HEK293 (cell line): ENCODE measurements around the gene SNAP23.

Experiments
- CTCF ChIA-PET: fragments of 350-600 bp; formaldehyde crosslinking; extraction: SDS; loops from one replicate; lab custom pipeline; 2021; ENCODE audit warnings: antibody characterized with exemption; lab: Yijun Ruan, JAX
- POLR2A ChIA-PET: fragments of 300-600 bp; formaldehyde crosslinking; extraction: SDS; loops from one replicate; lab custom pipeline; 2020; ENCODE audit warnings: antibody characterized with exemption, inconsistent platforms; lab: Yijun Ruan, JAX
- H3K27ac ChIP-seq: fragments of 200-500 bp; sonication (Bioruptor generic); 2 replicates; pipeline ENCODE4 v1.5.1; 2014; ENCODE audit warnings: low read depth, low read length, control low read depth, inconsistent platforms; ENCODE audit errors: extremely low read depth
- H3K36me3 ChIP-seq, 2 experiments: fragments of 200-500 bp in 1 of 2; sonication (Bioruptor generic) in 1 of 2; 1 replicate in 1 of 2; 2 replicates in 1 of 2; pipeline ENCODE4 v1.5.1; 2014 to 2017; ENCODE audit warnings: inconsistent platforms in 2 of 2, low read length in 2 of 2; ENCODE audit not compliant: control insufficient read depth in 2 of 2, insufficient read depth in 1 of 2
- H3K4me1 ChIP-seq: fragments of 200-500 bp; sonication (Bioruptor generic); 2 replicates; pipeline ENCODE4 v1.5.1; 2014; ENCODE audit warnings: mild to moderate bottlenecking, low read length, inconsistent platforms; ENCODE audit not compliant: control insufficient read depth, insufficient read depth
- H3K4me3 ChIP-seq: 2 replicates; pipeline ENCODE4 v1.5.1; 2011; ENCODE audit warnings: low read depth, mild to moderate bottlenecking, control low read depth, low read length, moderate library complexity
- H3K9me3 ChIP-seq: fragments of 200-500 bp; sonication (Bioruptor generic); 2 replicates; pipeline ENCODE4 v1.5.1; 2014; ENCODE audit warnings: low read depth, low read length, inconsistent platforms; ENCODE audit not compliant: control insufficient read depth, insufficient read depth
- EGR2 ChIP-seq: fragments of 450-650 bp; formaldehyde crosslinking; IDR thresholded peaks from 2 replicates; pipeline ENCODE4 v1.5.1; 2016; ENCODE audit warnings: low read depth, missing biosample characterization, missing genetic modification characterization
- FEZF1 ChIP-seq: fragments of 450-650 bp; formaldehyde crosslinking; IDR thresholded peaks from 2 replicates; pipeline ENCODE4 v1.5.1; 2016; ENCODE audit warnings: missing biosample characterization, missing genetic modification characterization
- GLI2 ChIP-seq: fragments of 450-650 bp; formaldehyde crosslinking; IDR thresholded peaks from 2 replicates; pipeline ENCODE4; 2017; ENCODE audit warnings: missing biosample characterization, missing genetic modification characterization, low read depth, borderline replicate concordance
- GLIS1 ChIP-seq: fragments of 450-650 bp; formaldehyde crosslinking; IDR thresholded peaks from 2 replicates; pipeline ENCODE4 v1.5.1; 2016; ENCODE audit warnings: missing biosample characterization, missing genetic modification characterization
- GLIS2 ChIP-seq: fragments of 450-650 bp; formaldehyde crosslinking; IDR thresholded peaks from 2 replicates; pipeline ENCODE4 v1.5.1; 2016; ENCODE audit warnings: missing biosample characterization, missing genetic modification characterization
- HOXC10 ChIP-seq: sonication (generic); formaldehyde crosslinking; IDR thresholded peaks from 2 replicates; pipeline ENCODE4 v1.8.1; 2023; ENCODE audit warnings: mild to moderate bottlenecking, missing genetic modification reagents
- KLF9 ChIP-seq: fragments of 450-650 bp; formaldehyde crosslinking; IDR thresholded peaks from 2 replicates; pipeline ENCODE4 v1.5.1; 2016; ENCODE audit warnings: missing biosample characterization, missing genetic modification characterization, low read depth
- PRDM1 ChIP-seq: fragments of 450-650 bp; formaldehyde crosslinking; IDR thresholded peaks from 2 replicates; pipeline ENCODE4; 2016; ENCODE audit warnings: missing biosample characterization, missing genetic modification characterization
- TCF7L2 ChIP-seq: IDR thresholded peaks from 2 replicates; pipeline ENCODE4 v1.6.1; 2011; ENCODE audit warnings: low read depth, mild to moderate bottlenecking, inconsistent platforms, low read length, moderate library complexity, borderline replicate concordance
- YY2 ChIP-seq: fragments of 450-650 bp; formaldehyde crosslinking; IDR thresholded peaks from 2 replicates; pipeline ENCODE4 v1.5.1; 2016; ENCODE audit warnings: missing biosample characterization, missing genetic modification characterization
- ZBTB17 ChIP-seq: fragments of 450-650 bp; formaldehyde crosslinking; IDR thresholded peaks from 2 replicates; pipeline ENCODE4 v1.5.1; 2016; ENCODE audit warnings: missing biosample characterization, missing genetic modification characterization
- ZIC2 ChIP-seq: fragments of 450-650 bp; formaldehyde crosslinking; IDR thresholded peaks from 2 replicates; pipeline ENCODE4 v1.5.1; 2016; ENCODE audit warnings: missing biosample characterization, missing genetic modification characterization
- ZNF16 ChIP-seq: fragments of 450-650 bp; formaldehyde crosslinking; IDR thresholded peaks from 2 replicates; pipeline ENCODE4 v1.5.1; 2016; ENCODE audit warnings: low read depth, missing biosample characterization, missing genetic modification characterization
- ZNF354C ChIP-seq: fragments of 450-650 bp; formaldehyde crosslinking; IDR thresholded peaks from 2 replicates; pipeline ENCODE4 v1.5.1; 2016; ENCODE audit warnings: missing biosample characterization, missing genetic modification characterization, low read depth, borderline replicate concordance
- ZNF404 ChIP-seq: fragments of 450-650 bp; formaldehyde crosslinking; IDR thresholded peaks from 2 replicates; pipeline ENCODE4 v1.5.1; 2017; ENCODE audit warnings: missing biosample characterization, missing genetic modification characterization
- ZNF600 ChIP-seq: fragments of 450-650 bp; formaldehyde crosslinking; IDR thresholded peaks from 2 replicates; pipeline ENCODE4 v1.5.1; 2016; ENCODE audit warnings: missing biosample characterization, missing genetic modification characterization
- ZNF677 ChIP-seq: fragments of 450-650 bp; IDR thresholded peaks from 2 replicates; pipeline ENCODE4 v1.5.0; 2018; ENCODE audit warnings: missing biosample characterization, mild to moderate bottlenecking, missing genetic modification characterization, moderate library complexity
- ZNF785 ChIP-seq: fragments of 450-650 bp; formaldehyde crosslinking; IDR thresholded peaks from 2 replicates; pipeline ENCODE4 v1.5.1; 2016; ENCODE audit warnings: missing biosample characterization, missing genetic modification characterization
- ZSCAN23 ChIP-seq: fragments of 450-650 bp; formaldehyde crosslinking; IDR thresholded peaks from 2 replicates; pipeline ENCODE4 v1.5.1; 2016; ENCODE audit warnings: missing biosample characterization, missing genetic modification characterization
- ZXDB ChIP-seq: fragments of 450-650 bp; formaldehyde crosslinking; IDR thresholded peaks from 2 replicates; pipeline ENCODE4 v1.5.1; 2016; ENCODE audit warnings: missing biosample characterization, missing genetic modification characterization
- TF ChIP-seq, protein P1 (sequence below): fragments of 450-650 bp; formaldehyde crosslinking; IDR thresholded peaks from 2 replicates; pipeline ENCODE4 v1.5.1; 2016; ENCODE audit warnings: missing biosample characterization, missing genetic modification characterization
- TF ChIP-seq, protein P2 (sequence below): fragments of 450-650 bp; formaldehyde crosslinking; IDR thresholded peaks from 2 replicates; pipeline ENCODE4 v1.5.1; 2016; ENCODE audit warnings: missing biosample characterization, missing genetic modification characterization
- TF ChIP-seq, protein P3 (sequence below): fragments of 450-650 bp; formaldehyde crosslinking; IDR thresholded peaks from 2 replicates; pipeline ENCODE4 v1.5.1; 2016; ENCODE audit warnings: missing biosample characterization, missing genetic modification characterization
- TF ChIP-seq, protein P4 (sequence below): fragments of 450-650 bp; formaldehyde crosslinking; IDR thresholded peaks from 2 replicates; pipeline ENCODE4 v1.5.1; 2016; ENCODE audit warnings: missing biosample characterization, missing genetic modification characterization

The SNAP23 gene

DNA sequence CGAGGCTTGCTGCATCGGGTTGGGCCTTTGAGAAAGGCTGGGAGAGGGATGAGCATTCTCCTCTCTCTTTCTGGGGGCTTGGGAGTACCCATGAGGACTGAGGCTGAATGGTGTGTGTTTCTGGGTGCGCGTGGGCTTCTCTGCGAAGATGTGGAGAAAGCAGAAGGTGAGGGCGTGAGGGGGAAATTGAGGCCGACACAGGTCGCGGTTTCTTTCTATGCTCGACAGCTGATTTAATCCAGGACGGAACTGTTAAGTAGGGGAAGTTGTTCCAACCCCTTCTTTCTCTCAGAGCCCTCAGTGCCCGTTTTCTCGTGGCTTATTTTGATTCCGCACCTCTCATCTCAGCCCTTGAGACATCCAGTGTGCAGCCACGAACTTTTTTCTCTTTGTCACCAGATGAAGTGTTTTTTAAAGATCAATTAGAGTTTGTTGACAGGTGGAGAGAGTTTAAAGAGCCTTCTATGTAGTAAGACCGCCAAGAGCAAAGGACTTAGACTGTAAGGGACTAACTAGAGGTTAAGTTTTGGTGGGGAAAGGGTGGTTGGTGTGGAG is 80.7 kb downstream of the SNAP23 start (continued):
- TF ChIP-seq, protein P1, sequence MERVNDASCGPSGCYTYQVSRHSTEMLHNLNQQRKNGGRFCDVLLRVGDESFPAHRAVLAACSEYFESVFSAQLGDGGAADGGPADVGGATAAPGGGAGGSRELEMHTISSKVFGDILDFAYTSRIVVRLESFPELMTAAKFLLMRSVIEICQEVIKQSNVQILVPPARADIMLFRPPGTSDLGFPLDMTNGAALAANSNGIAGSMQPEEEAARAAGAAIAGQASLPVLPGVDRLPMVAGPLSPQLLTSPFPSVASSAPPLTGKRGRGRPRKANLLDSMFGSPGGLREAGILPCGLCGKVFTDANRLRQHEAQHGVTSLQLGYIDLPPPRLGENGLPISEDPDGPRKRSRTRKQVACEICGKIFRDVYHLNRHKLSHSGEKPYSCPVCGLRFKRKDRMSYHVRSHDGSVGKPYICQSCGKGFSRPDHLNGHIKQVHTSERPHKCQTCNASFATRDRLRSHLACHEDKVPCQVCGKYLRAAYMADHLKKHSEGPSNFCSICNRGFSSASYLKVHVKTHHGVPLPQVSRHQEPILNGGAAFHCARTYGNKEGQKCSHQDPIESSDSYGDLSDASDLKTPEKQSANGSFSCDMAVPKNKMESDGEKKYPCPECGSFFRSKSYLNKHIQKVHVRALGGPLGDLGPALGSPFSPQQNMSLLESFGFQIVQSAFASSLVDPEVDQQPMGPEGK, result 0 out of 2 replicates have a peak, but pooled peaks have one; percentile 3
- TF ChIP-seq EGR2 (tag by site-specific recombination) (no peak), ZNF785 (tag by site-specific recombination) (no peak), GLIS2 (0 out of 2 replicates have a peak, but pooled peaks have one; percentile 10), TCF7L2 (no peak), YY2 (no peak), KLF9 (tag by site-specific recombination) (no peak), ZNF677 (tag by site-specific recombination) (no peak), ZNF404 (tag by site-specific recombination) (no peak), ZBTB17 (tag by site-specific recombination) (peak; percentile 73)

DNA sequence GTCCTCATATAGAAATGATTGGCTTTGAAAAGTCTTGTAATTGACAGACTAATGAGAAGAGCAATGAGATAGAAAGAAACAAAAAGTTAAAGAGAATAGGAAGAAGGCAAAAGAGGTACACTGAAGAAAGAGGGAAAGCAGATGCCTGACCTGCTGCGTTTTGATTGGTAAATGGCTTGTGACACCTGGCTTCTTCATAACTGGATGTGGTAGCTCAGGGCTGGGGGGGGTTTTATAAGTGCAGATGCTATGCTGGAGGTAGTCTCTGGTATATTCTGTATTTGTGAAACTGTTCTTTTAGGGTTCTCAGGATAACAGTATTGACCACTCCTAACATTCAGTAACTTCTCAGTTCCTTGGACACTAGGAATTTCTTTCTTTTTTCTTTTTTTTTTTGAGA is 81.3 kb downstream of the SNAP23 start:
- Histone ChIP-seq H3K9me3 (no peaks in the 10 kb centered on the region), H3K4me1 (peaks cover 3% of the 10 kb centered on the region), H3K4me3 (no peak overlapping the region), H3K36me3 (no peaks in the 10 kb centered on the region), H3K27ac (no peak overlapping the region)
- TF ChIP-seq HOXC10 (CRISPR knock-in tag) (no peak), ZNF785 (tag by site-specific recombination) (no peak)
- TF ChIP-seq, protein P2, sequence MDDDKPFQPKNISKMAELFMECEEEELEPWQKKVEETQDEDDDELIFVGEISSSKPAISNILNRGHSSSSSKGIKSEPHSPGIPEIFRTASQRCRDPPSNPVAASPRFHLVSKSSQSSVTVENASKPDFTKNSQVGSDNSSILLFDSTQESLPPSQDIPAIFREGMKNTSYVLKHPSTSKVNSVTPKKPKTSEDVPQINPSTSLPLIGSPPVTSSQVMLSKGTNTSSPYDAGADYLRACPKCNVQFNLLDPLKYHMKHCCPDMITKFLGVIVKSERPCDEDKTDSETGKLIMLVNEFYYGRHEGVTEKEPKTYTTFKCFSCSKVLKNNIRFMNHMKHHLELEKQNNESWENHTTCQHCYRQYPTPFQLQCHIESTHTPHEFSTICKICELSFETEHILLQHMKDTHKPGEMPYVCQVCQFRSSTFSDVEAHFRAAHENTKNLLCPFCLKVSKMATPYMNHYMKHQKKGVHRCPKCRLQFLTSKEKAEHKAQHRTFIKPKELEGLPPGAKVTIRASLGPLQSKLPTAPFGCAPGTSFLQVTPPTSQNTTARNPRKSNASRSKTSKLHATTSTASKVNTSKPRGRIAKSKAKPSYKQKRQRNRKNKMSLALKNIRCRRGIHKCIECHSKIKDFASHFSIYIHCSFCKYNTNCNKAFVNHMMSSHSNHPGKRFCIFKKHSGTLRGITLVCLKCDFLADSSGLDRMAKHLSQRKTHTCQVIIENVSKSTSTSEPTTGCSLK (tag by site-specific recombination), result no peak
- ChIA-PET CTCF (interaction anchor here (0.6 to 0.7 kb wide), 2 partner anchors 12 to 18 kb away, joined by 3 read pairs; no protein-coding TSS in a partner anchor), POLR2A (no interaction called here)

DNA sequence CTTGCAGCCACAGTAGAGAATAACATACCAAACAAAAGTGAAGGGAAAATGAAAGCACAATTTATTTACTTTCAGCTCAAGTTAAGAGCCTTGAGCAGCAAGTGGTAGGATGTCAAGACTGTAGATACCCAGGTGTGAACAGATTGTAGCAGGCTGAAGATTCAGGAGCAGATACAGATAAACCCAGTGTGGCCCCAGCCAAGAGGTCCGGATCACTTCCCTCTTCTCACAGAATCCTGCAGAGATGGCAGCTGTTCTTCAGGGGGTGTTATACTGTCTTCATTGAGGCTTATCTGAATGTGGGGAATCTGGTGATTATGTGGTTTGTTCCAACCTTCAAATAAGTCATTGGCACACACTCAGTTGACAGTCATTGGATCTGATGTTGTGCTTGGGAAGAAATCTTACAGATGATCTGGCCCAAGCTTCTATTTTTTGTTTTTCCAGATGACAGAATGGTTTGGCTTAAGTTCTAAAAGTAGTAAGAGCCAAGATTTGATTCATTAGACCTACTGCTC is 82.1 kb downstream of the SNAP23 start:
- Histone ChIP-seq H3K4me3 (no peak overlapping the region), H3K9me3 (no peaks in the 10 kb centered on the region), H3K4me1 (peaks cover 3% of the 10 kb centered on the region), H3K36me3 (no peaks in the 10 kb centered on the region), H3K27ac (no peak overlapping the region)
- TF ChIP-seq ZBTB17 (tag by site-specific recombination), result no peak
- no peak for TF ChIP-seq ZNF600 (tag by site-specific recombination)
- no peak for TF ChIP-seq ZSCAN23 (tag by site-specific recombination)
- TF ChIP-seq, protein P3, sequence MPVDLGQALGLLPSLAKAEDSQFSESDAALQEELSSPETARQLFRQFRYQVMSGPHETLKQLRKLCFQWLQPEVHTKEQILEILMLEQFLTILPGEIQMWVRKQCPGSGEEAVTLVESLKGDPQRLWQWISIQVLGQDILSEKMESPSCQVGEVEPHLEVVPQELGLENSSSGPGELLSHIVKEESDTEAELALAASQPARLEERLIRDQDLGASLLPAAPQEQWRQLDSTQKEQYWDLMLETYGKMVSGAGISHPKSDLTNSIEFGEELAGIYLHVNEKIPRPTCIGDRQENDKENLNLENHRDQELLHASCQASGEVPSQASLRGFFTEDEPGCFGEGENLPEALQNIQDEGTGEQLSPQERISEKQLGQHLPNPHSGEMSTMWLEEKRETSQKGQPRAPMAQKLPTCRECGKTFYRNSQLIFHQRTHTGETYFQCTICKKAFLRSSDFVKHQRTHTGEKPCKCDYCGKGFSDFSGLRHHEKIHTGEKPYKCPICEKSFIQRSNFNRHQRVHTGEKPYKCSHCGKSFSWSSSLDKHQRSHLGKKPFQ (tag by site-specific recombination), result peak; percentile 41; the same call in 1 of the 2 replicates
- peak; percentile 42; the same call in 1 of the 2 replicates for TF ChIP-seq ZXDB (tag by site-specific recombination)
- TF ChIP-seq, protein P4, sequence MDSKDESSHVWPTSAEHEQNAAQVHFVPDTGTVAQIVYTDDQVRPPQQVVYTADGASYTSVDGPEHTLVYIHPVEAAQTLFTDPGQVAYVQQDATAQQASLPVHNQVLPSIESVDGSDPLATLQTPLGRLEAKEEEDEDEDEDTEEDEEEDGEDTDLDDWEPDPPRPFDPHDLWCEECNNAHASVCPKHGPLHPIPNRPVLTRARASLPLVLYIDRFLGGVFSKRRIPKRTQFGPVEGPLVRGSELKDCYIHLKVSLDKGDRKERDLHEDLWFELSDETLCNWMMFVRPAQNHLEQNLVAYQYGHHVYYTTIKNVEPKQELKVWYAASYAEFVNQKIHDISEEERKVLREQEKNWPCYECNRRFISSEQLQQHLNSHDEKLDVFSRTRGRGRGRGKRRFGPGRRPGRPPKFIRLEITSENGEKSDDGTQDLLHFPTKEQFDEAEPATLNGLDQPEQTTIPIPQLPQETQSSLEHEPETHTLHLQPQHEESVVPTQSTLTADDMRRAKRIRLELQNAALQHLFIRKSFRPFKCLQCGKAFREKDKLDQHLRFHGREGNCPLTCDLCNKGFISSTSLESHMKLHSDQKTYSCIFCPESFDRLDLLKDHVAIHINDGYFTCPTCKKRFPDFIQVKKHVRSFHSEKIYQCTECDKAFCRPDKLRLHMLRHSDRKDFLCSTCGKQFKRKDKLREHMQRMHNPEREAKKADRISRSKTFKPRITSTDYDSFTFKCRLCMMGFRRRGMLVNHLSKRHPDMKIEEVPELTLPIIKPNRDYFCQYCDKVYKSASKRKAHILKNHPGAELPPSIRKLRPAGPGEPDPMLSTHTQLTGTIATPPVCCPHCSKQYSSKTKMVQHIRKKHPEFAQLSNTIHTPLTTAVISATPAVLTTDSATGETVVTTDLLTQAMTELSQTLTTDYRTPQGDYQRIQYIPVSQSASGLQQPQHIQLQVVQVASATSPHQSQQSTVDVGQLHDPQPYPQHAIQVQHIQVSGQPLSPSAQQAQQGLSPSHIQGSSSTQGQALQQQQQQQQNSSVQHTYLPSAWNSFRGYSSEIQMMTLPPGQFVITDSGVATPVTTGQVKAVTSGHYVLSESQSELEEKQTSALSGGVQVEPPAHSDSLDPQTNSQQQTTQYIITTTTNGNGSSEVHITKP, result peak; percentile 82
- TF ChIP-seq PRDM1 (tag by site-specific recombination), result peak; percentile 63; the same call in 1 of the 2 replicates
- 0 out of 2 replicates have a peak, but pooled peaks have one; percentile 37 for TF ChIP-seq FEZF1
- no peak for TF ChIP-seq GLI2
- TF ChIP-seq ZNF354C (tag by site-specific recombination), result no peak
- peak; percentile 72 for TF ChIP-seq ZIC2 (tag by site-specific recombination)
- TF ChIP-seq ZNF16, result no peak
- peak; percentile 34 for TF ChIP-seq GLIS1
- POLR2A ChIA-PET, result no interaction called here
- CTCF ChIA-PET, result interaction anchor here (0.6 to 0.7 kb wide), 2 partner anchors 11 to 17 kb away, joined by 3 read pairs; no protein-coding TSS in a partner anchor
